ENCODE results near the gene ALG3. TPM values are rescaled to one million over a fixed set of nuclear protein-coding genes. Genes with fewer than 3 reads are reported as not detected.
A peak's percentile ranks its signal among the peaks of the same experiment; 100 is the strongest.

Gene ALG3
- total and polyA plus RNA-seq, 2 experiments from 2014 or later: 76.9 to 109 TPM

- TF ChIP-seq, protein P1, sequence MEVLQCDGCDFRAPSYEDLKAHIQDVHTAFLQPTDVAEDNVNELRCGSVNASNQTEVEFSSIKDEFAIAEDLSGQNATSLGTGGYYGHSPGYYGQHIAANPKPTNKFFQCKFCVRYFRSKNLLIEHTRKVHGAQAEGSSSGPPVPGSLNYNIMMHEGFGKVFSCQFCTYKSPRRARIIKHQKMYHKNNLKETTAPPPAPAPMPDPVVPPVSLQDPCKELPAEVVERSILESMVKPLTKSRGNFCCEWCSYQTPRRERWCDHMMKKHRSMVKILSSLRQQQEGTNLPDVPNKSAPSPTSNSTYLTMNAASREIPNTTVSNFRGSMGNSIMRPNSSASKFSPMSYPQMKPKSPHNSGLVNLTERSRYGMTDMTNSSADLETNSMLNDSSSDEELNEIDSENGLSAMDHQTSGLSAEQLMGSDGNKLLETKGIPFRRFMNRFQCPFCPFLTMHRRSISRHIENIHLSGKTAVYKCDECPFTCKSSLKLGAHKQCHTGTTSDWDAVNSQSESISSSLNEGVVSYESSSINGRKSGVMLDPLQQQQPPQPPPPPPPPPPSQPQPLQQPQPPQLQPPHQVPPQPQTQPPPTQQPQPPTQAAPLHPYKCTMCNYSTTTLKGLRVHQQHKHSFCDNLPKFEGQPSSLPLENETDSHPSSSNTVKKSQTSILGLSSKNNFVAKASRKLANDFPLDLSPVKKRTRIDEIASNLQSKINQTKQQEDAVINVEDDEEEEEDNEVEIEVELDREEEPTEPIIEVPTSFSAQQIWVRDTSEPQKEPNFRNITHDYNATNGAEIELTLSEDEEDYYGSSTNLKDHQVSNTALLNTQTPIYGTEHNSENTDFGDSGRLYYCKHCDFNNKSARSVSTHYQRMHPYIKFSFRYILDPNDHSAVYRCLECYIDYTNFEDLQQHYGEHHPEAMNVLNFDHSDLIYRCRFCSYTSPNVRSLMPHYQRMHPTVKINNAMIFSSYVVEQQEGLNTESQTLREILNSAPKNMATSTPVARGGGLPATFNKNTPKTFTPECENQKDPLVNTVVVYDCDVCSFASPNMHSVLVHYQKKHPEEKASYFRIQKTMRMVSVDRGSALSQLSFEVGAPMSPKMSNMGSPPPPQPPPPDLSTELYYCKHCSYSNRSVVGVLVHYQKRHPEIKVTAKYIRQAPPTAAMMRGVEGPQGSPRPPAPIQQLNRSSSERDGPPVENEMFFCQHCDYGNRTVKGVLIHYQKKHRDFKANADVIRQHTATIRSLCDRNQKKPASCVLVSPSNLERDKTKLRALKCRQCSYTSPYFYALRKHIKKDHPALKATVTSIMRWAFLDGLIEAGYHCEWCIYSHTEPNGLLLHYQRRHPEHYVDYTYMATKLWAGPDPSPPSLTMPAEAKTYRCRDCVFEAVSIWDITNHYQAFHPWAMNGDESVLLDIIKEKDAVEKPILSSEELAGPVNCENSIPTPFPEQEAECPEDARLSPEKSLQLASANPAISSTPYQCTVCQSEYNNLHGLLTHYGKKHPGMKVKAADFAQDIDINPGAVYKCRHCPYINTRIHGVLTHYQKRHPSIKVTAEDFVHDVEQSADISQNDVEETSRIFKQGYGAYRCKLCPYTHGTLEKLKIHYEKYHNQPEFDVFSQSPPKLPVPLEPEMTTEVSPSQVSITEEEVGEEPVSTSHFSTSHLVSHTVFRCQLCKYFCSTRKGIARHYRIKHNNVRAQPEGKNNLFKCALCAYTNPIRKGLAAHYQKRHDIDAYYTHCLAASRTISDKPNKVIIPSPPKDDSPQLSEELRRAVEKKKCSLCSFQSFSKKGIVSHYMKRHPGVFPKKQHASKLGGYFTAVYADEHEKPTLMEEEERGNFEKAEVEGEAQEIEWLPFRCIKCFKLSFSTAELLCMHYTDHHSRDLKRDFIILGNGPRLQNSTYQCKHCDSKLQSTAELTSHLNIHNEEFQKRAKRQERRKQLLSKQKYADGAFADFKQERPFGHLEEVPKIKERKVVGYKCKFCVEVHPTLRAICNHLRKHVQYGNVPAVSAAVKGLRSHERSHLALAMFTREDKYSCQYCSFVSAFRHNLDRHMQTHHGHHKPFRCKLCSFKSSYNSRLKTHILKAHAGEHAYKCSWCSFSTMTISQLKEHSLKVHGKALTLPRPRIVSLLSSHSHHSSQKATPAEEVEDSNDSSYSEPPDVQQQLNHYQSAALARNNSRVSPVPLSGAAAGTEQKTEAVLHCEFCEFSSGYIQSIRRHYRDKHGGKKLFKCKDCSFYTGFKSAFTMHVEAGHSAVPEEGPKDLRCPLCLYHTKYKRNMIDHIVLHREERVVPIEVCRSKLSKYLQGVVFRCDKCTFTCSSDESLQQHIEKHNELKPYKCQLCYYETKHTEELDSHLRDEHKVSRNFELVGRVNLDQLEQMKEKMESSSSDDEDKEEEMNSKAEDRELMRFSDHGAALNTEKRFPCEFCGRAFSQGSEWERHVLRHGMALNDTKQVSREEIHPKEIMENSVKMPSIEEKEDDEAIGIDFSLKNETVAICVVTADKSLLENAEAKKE (CRISPR knock-in tag; IDR thresholded peaks at IDR 0.05): no peak
Observed at GRCh38 chr3:184249412-184250166, 827 bp upstream of the ALG3 start, which contains the start of gene EEF1AKMT4 (continued).

DNA sequence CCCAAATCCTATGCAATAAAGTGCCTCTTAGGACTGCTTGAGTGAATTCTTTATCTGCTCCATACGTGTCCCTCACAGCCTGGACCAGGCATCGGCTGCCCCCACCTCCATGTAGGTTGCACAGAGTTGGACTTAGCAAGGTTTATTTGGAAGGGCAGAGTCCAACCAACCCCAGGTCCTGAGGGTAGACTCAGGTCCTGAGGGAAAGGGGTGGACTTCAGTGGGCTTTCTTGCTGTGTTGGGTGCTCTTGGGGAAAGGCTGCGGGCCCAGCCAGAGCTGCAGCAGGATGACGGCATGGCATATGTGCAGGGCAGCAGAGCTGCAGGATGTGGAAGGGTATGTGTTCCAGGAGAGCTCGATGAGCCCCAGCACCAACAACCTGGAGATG lies 6.5 kb downstream of the ALG3 start:
- Histone ChIP-seq H3K9me2 (ENCODE audit: insufficient read depth) (no peaks in the 10 kb centered on the region), H3K4me1 (ENCODE audit: insufficient read depth) (no peaks in the 10 kb centered on the region), H3K79me2 (replicated peaks; ENCODE audit: insufficient read depth) (peaks cover 8% of the 10 kb centered on the region; the same call in 1 of the 2 replicates), H2AFZ (no peak overlapping the region), H3K27ac (ENCODE audit: low read depth) (no peak overlapping the region), H3K4me2 (peak overlapping the region; percentile 84), H3K36me3 (ENCODE audit: insufficient read depth) (peaks cover 3% of the 10 kb centered on the region; the same call in 1 of the 2 replicates), H3K4me3 (peak overlapping the region; percentile 62; the same call in 1 of the 2 replicates), H3K27me3 (ENCODE audit: insufficient read depth) (peaks cover 11% of the 10 kb centered on the region), H4K20me1 (replicated peaks; ENCODE audit: insufficient read depth) (peaks cover 16% of the 10 kb centered on the region), H3F3A (replicated peaks; ENCODE audit: low read depth) (no peaks in the 10 kb centered on the region)
- Mint-ChIP-seq H3K4me1 (peaks cover 10% of the 10 kb centered on the region), H3K4me3 (peak overlapping the region; percentile 45), H3K27me3 (ENCODE audit: insufficient read depth, low read depth, poor library complexity) (peaks cover 10% of the 10 kb centered on the region), H3K27ac (no peak overlapping the region), H3K9me3 (no peaks in the 10 kb centered on the region), H3K36me3 (ENCODE audit: low read depth) (peaks cover 40% of the 10 kb centered on the region)
- DNase-seq (ENCODE audit: low spot score): no peak
- no peak for ATAC-seq
- TF ChIP-seq NANOG (IDR thresholded peaks at IDR 0.05; ENCODE audit: borderline replicate concordance): no peak
- TF ChIP-seq CREB1 (CRISPR knock-in tag; IDR thresholded peaks at IDR 0.05; ENCODE audit: low read depth): no peak
- TF ChIP-seq EZH2phosphoT487 (IDR thresholded peaks at IDR 0.05; ENCODE audit: unreplicated experiment): no peak
- no peak for TF ChIP-seq ZNF331 (CRISPR knock-in tag; IDR thresholded peaks at IDR 0.05; ENCODE audit: low read depth)
- TF ChIP-seq POLR2AphosphoS5 (IDR thresholded peaks at IDR 0.05; ENCODE audit: low read depth): no peak
- TF ChIP-seq STAT1 (IDR thresholded peaks at IDR 0.05; ENCODE audit: unreplicated experiment): no peak
- TF ChIP-seq, protein P1 (CRISPR knock-in tag; IDR thresholded peaks at IDR 0.05): no peak
- no peak for TF ChIP-seq EZH2 (IDR thresholded peaks at IDR 0.05; ENCODE audit: low read depth, unreplicated experiment)

Measured in GM23338 (cell line).